ENCODE data around the gene TGM6.

- TF ChIP-seq, protein P1, sequence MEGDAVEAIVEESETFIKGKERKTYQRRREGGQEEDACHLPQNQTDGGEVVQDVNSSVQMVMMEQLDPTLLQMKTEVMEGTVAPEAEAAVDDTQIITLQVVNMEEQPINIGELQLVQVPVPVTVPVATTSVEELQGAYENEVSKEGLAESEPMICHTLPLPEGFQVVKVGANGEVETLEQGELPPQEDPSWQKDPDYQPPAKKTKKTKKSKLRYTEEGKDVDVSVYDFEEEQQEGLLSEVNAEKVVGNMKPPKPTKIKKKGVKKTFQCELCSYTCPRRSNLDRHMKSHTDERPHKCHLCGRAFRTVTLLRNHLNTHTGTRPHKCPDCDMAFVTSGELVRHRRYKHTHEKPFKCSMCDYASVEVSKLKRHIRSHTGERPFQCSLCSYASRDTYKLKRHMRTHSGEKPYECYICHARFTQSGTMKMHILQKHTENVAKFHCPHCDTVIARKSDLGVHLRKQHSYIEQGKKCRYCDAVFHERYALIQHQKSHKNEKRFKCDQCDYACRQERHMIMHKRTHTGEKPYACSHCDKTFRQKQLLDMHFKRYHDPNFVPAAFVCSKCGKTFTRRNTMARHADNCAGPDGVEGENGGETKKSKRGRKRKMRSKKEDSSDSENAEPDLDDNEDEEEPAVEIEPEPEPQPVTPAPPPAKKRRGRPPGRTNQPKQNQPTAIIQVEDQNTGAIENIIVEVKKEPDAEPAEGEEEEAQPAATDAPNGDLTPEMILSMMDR (IDR thresholded peaks at IDR 0.05): no peak
- no peak for TF ChIP-seq ESRRA (CRISPR knock-in tag; IDR thresholded peaks at IDR 0.05; ENCODE audit: borderline replicate concordance)
- TF ChIP-seq, protein P2, sequence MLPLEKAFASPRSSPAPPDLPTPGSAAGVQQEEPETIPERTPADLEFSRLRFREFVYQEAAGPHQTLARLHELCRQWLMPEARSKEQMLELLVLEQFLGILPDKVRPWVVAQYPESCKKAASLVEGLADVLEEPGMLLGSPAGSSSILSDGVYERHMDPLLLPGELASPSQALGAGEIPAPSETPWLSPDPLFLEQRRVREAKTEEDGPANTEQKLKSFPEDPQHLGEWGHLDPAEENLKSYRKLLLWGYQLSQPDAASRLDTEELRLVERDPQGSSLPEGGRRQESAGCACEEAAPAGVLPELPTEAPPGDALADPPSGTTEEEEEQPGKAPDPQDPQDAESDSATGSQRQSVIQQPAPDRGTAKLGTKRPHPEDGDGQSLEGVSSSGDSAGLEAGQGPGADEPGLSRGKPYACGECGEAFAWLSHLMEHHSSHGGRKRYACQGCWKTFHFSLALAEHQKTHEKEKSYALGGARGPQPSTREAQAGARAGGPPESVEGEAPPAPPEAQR (CRISPR knock-in tag; IDR thresholded peaks at IDR 0.05): no peak
- no peak for TF ChIP-seq TEAD4 (CRISPR knock-in tag; IDR thresholded peaks at IDR 0.05)
- no peak for TF ChIP-seq CREB1 (CRISPR knock-in tag; IDR thresholded peaks at IDR 0.05)
- TF ChIP-seq, protein P3, sequence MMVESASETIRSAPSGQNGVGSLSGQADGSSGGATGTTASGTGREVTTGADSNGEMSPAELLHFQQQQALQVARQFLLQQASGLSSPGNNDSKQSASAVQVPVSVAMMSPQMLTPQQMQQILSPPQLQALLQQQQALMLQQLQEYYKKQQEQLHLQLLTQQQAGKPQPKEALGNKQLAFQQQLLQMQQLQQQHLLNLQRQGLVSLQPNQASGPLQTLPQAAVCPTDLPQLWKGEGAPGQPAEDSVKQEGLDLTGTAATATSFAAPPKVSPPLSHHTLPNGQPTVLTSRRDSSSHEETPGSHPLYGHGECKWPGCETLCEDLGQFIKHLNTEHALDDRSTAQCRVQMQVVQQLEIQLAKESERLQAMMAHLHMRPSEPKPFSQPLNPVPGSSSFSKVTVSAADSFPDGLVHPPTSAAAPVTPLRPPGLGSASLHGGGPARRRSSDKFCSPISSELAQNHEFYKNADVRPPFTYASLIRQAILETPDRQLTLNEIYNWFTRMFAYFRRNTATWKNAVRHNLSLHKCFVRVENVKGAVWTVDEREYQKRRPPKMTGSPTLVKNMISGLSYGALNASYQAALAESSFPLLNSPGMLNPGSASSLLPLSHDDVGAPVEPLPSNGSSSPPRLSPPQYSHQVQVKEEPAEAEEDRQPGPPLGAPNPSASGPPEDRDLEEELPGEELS (CRISPR knock-in tag; IDR thresholded peaks at IDR 0.05): no peak
- TF ChIP-seq IRF2 (CRISPR knock-in tag; IDR thresholded peaks at IDR 0.05; ENCODE audit: borderline replicate concordance, low read depth): no peak
Measured at GRCh38 chr20:2364044-2364443, 16.7 kb upstream of the TGM6 start.

All from WTC11 (cell line).